HepG2 (cell line): ENCODE data around the gene COL13A1. TPM values are rescaled to one million over a fixed set of nuclear protein-coding genes. Genes with fewer than 3 reads are reported as not detected.

Source experiments
- ATAC-seq: fragments of 200-7000 bp; cut with Tn5 transposase; 3 replicates; pipeline ENCODE4 v1.9.1; 2020; ENCODE audit warnings: mild to moderate bottlenecking, moderate library complexity
- BruUV-seq: library from RNA; stranded (reverse); fragments of 400-500 nt; replicated peaks from 2 replicates; lab custom pipeline; 2021; lab: Mats Ljungman, UMichigan
- CTCF ChIA-PET: fragments of 300-600 bp; formaldehyde crosslinking; extraction: SDS; loops from one replicate; lab custom pipeline; 2021; ENCODE audit warnings: low total read pairs, inconsistent platforms, low intra/inter-chr PET ratio; lab: Yijun Ruan, JAX
- POLR2A ChIA-PET: fragments of 350-600 bp; sonication (Branson Sonifier 250); formaldehyde crosslinking; loops from one replicate; lab custom pipeline; 2020; ENCODE audit warnings: antibody characterized with exemption, inconsistent platforms; lab: Yijun Ruan, JAX
- DNase-seq: peaks from one replicate; pipeline ENCODE4 v3.0.0-alpha.2; 2015; ENCODE audit warnings: low spot score
- FAIRE-seq: peaks from 3 replicates; lab custom pipeline; 2011; peaks lifted over from hg19 to GRCh38; lab: Jason Lieb, UNC
- H2AFZ ChIP-seq: one replicate; pipeline ENCODE4 v1.6.1; 2011; ENCODE audit warnings: low read length, inconsistent platforms
- H3K27ac ChIP-seq: fragments of 300-600 bp; 3 replicates; pipeline ENCODE4 v1.8.0; 2011; ENCODE audit warnings: mixed run types, mild to moderate bottlenecking, mixed read lengths, low read length, inconsistent platforms; ENCODE audit not compliant: insufficient read depth; ENCODE audit errors: extremely low read length
- H3K27me3 ChIP-seq, 2 experiments: fragments of 200-600 bp in 1 of 2; 2 replicates in 1 of 2; 3 replicates in 1 of 2; pipeline versions ENCODE4 v1.6.0 to v1.8.0; 2011; ENCODE audit warnings: low read length in 2 of 2, mild to moderate bottlenecking in 2 of 2, moderate library complexity in 2 of 2, inconsistent platforms in 1 of 2; ENCODE audit not compliant: insufficient read depth in 2 of 2, control insufficient read depth in 1 of 2
- H3K36me3 ChIP-seq, 2 experiments: fragments of 200-600 bp in 1 of 2; replicated peaks in 1 of 2; 2 replicates in 1 of 2; 3 replicates in 1 of 2; pipeline versions ENCODE4 v1.5.1 to v1.8.0; 2011; ENCODE audit warnings: low read length in 2 of 2, inconsistent platforms in 1 of 2; ENCODE audit not compliant: insufficient read depth in 2 of 2, control insufficient read depth in 1 of 2
- H3K4me1 ChIP-seq: 2 replicates; pipeline ENCODE4 v1.5.1; 2012; ENCODE audit warnings: low read length, inconsistent platforms; ENCODE audit not compliant: insufficient read depth
- H3K4me2 ChIP-seq: 2 replicates; pipeline ENCODE4 v1.6.0; 2011; ENCODE audit warnings: low read depth, low read length, inconsistent platforms
- H3K4me3 ChIP-seq, 3 experiments: fragments of 200-600 bp in 1 of 3; sonication (generic), shearing (Covaris generic) in 1 of 3; replicated peaks in 1 of 3; 2 replicates each; pipeline ENCODE4 v1.5.1; 2011 to 2016; ENCODE audit warnings: low read length in 3 of 3, inconsistent platforms in 2 of 3, low read depth in 2 of 3, mild to moderate bottlenecking in 2 of 3, control low read depth in 1 of 3, mixed read lengths in 1 of 3; ENCODE audit not compliant: insufficient read depth in 1 of 3
- H3K79me2 ChIP-seq: one replicate; pipeline ENCODE4 v1.6.1; 2011; ENCODE audit warnings: low read length, inconsistent platforms; ENCODE audit not compliant: insufficient read depth
- H3K9ac ChIP-seq: 2 replicates; pipeline ENCODE4 v1.6.0; 2011; ENCODE audit warnings: mild to moderate bottlenecking, low read depth, low read length, inconsistent platforms; ENCODE audit not compliant: insufficient read depth
- H3K9me3 ChIP-seq: 2 replicates; pipeline ENCODE4 v1.5.1; 2012; ENCODE audit warnings: mild to moderate bottlenecking, low read length
- H4K20me1 ChIP-seq: 2 replicates; pipeline ENCODE4 v1.6.0; 2011; ENCODE audit warnings: inconsistent platforms, mild to moderate bottlenecking, low read length, moderate library complexity; ENCODE audit not compliant: insufficient read depth
- AHR ChIP-seq: IDR thresholded peaks from 2 replicates; pipeline ENCODE4 v1.6.1; 2018; ENCODE audit warnings: missing genetic modification reagents, missing compliant biosample characterization
- BRF2 ChIP-seq: sonication (generic); formaldehyde crosslinking; IDR thresholded peaks from 2 replicates; pipeline ENCODE4 v1.8.1; 2022; ENCODE audit warnings: mild to moderate bottlenecking, missing genetic modification reagents
- E2F1 ChIP-seq: sonication (generic); formaldehyde crosslinking; IDR thresholded peaks from 2 replicates; pipeline ENCODE4 v1.5.0; 2020; ENCODE audit warnings: missing genetic modification reagents
- ELF4 ChIP-seq: sonication (generic); formaldehyde crosslinking; IDR thresholded peaks from 2 replicates; pipeline ENCODE4 v1.5.0; 2020; ENCODE audit warnings: missing genetic modification reagents, mild to moderate bottlenecking, moderate library complexity, borderline replicate concordance
- ETV5 ChIP-seq: IDR thresholded peaks from 2 replicates; pipeline ENCODE4 v1.6.1; 2018; ENCODE audit warnings: missing biosample characterization, missing genetic modification reagents, inconsistent platforms, borderline replicate concordance
- FLYWCH1 ChIP-seq: sonication (generic); formaldehyde crosslinking; IDR thresholded peaks from 2 replicates; pipeline ENCODE4 v1.8.1; 2023; ENCODE audit warnings: mild to moderate bottlenecking, missing genetic modification reagents
- HOXA7 ChIP-seq: sonication (generic); formaldehyde crosslinking; IDR thresholded peaks from 2 replicates; pipeline ENCODE4 v1.8.1; 2022; ENCODE audit warnings: mild to moderate bottlenecking, missing genetic modification reagents, moderate library complexity
- IRF2 ChIP-seq: IDR thresholded peaks from 2 replicates; pipeline ENCODE4 v1.6.1; 2018; ENCODE audit warnings: missing genetic modification reagents, missing compliant biosample characterization
- KLF16 ChIP-seq, 2 experiments: sonication (generic) in 1 of 2; formaldehyde crosslinking in 1 of 2; IDR thresholded peaks; 2 replicates each; pipeline versions ENCODE4 v1.6.1 to v1.8.0; 2016 to 2023; ENCODE audit warnings: missing genetic modification reagents in 2 of 2, missing compliant biosample characterization in 1 of 2
- MIXL1 ChIP-seq: IDR thresholded peaks from 2 replicates; pipeline ENCODE4 v1.6.1; 2016
- PCBP1 ChIP-seq: fragments of 200-400 bp; formaldehyde crosslinking; IDR thresholded peaks from 2 replicates; pipeline ENCODE4 v1.6.1; 2017; ENCODE audit warnings: mild to moderate bottlenecking, low read depth, low read length, borderline replicate concordance
- PLSCR1 ChIP-seq: sonication (generic); formaldehyde crosslinking; IDR thresholded peaks from 2 replicates; pipeline ENCODE4 v1.5.0; 2020; ENCODE audit warnings: missing genetic modification reagents, mild to moderate bottlenecking, borderline replicate concordance
- SMYD3 ChIP-seq: sonication (generic); formaldehyde crosslinking; IDR thresholded peaks from 2 replicates; pipeline ENCODE4 v1.8.1; 2023; ENCODE audit warnings: mild to moderate bottlenecking, missing genetic modification reagents
- SNAI1 ChIP-seq: sonication (generic); formaldehyde crosslinking; IDR thresholded peaks from 2 replicates; pipeline ENCODE4 v1.5.0; 2020; ENCODE audit warnings: mild to moderate bottlenecking, missing genetic modification reagents, borderline replicate concordance
- ZBTB7A ChIP-seq: sonication (generic); formaldehyde crosslinking; IDR thresholded peaks from 2 replicates; pipeline ENCODE4 v1.8.0; 2022; ENCODE audit warnings: mild to moderate bottlenecking, missing genetic modification reagents
- ZNF234 ChIP-seq: sonication (generic); formaldehyde crosslinking; conservative IDR thresholded peaks from 2 replicates; pipeline ENCODE4 v1.5.1; 2020; ENCODE audit warnings: mild to moderate bottlenecking, missing genetic modification reagents
- ZNF292 ChIP-seq: sonication (generic); formaldehyde crosslinking; IDR thresholded peaks from 2 replicates; pipeline ENCODE4 v1.8.1; 2022; ENCODE audit warnings: mild to moderate bottlenecking, low read depth, missing genetic modification reagents, borderline replicate concordance
- ZNF550 ChIP-seq: sonication (generic); formaldehyde crosslinking; IDR thresholded peaks from 2 replicates; pipeline ENCODE4 v1.4.0; 2020; ENCODE audit warnings: mild to moderate bottlenecking, missing genetic modification reagents, borderline replicate concordance
- ZNF558 ChIP-seq: sonication (generic); formaldehyde crosslinking; IDR thresholded peaks from 2 replicates; pipeline ENCODE4 v1.9.0; 2022; ENCODE audit warnings: mild to moderate bottlenecking, missing genetic modification reagents, borderline replicate concordance
- ZNF564 ChIP-seq: sonication (generic); formaldehyde crosslinking; IDR thresholded peaks from 2 replicates; pipeline ENCODE4 v1.8.1; 2023; ENCODE audit warnings: mild to moderate bottlenecking, missing genetic modification reagents
- WGBS: methylation state at CpG from one replicate; pipeline ENCODE4 v1.1.6; 2017; ENCODE audit warnings: low lambda C conversion rate; 5-methylcytosine and 5-hydroxymethylcytosine counted together
- in situ Hi-C: cut with HindIII; loops from 2 replicates; pipeline ENCODE4 v1.10.0; 2017; ENCODE audit warnings: low pct_unique_long_range_greater_than_20kb; ENCODE audit not compliant: extremely low pct_ligation_motif_present
- intact Hi-C: fragments of 100-400 bp; cut with micrococcal nuclease; formaldehyde crosslinking; loops from one replicate; pipeline ENCODE4 v1.10.0; 2022; ENCODE audit not compliant: unreplicated experiment
- polyA plus RNA-seq, 8 experiments: library from polyadenylated mRNA; depleted of rRNA in 3 of 8; stranded (reverse) in 7 of 8; unstranded in 1 of 8; fragments of >200 nt; fragmentation: Illumina TruSeq in 4 of 8; extraction: Trizol in 4 of 8; gene quantifications; 2 replicates each; pipeline versions ENCODE4 v1.2.1 to v1.2.3, GENCODE V29; 2011 to 2016; ENCODE audit warnings: low read depth in 4 of 8, missing spikeins in 1 of 8, mixed read lengths in 1 of 8; ENCODE audit not compliant: insufficient read depth in 1 of 8
- total RNA-seq, 5 experiments: library from RNA; depleted of rRNA; stranded (reverse); fragments of >200 nt; fragmentation: Illumina TruSeq; extraction: Trizol; gene quantifications; 2 replicates each; pipeline ENCODE4 v1.2.3, GENCODE V29; 2016; ENCODE audit warnings: low read depth in 1 of 5
- TF ChIP-seq, protein P1 (sequence below): sonication (generic); formaldehyde crosslinking; IDR thresholded peaks from 2 replicates; pipeline ENCODE4 v1.8.0; 2022; ENCODE audit warnings: missing genetic modification reagents, low read depth, mild to moderate bottlenecking, borderline replicate concordance

COL13A1 gene
- total and polyA plus RNA-seq, 2 of the 13 experiments (the other 11 are each of a cell fraction or from before 2014, with no cell fraction given): 0.07 TPM; not detected in 1

DNA sequence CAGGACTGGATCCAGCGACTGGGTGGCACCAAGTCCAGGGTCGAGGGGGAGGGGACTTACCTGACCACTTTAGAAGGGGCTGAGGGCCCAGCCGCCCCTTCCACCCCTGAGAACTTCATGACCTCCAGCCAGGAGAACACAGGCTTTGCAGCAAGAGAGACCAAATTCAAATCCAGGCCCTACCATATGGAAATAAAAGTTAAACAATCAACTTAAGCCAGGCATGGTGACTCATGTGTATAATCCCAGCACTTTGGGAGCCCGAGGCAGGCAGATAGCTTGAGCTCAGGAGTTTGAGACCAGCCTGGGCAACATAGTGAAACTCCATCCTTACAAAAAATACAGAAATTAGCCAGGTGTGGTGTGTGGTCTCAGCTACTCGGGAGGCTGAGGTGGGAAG, 61.9 kb downstream of the COL13A1 start (continued):
- TF ChIP-seq PLSCR1 (CRISPR knock-in tag) (no peak), ZNF234 (no peak), ZBTB7A (CRISPR knock-in tag) (no peak), SNAI1 (CRISPR knock-in tag) (no peak), MIXL1 (no peak)
- TF ChIP-seq, protein P1, sequence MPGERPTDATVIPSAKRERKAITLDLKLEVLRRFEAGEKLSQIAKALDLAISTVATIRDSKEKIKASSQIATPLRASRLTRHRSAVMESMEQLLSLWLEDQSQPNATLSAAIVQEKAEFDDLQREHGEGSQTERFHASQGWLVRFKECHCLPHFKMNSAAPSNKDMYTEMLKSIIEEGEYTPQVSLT: no peak

DNA sequence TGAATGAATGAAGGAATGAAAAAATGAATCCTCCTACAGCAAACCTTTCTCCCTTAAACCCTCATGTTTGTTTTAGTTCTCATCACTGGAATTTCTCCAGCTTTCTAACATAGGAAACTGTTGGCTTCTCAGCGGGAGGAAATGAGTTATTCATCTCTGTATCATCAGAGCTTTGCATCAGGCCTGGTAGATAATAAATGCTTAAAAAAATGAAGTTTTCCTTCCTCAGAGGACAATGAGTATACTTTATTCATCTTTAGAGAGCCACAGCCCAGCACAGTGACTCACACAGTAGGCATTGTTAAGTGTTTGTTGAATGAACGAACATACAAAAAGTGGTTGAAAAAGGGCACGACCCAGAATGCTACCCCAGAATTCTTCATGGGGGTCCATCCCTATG, 62.6 kb downstream of the COL13A1 start:
- no peaks in the 10 kb centered on the region for H4K20me1 ChIP-seq
- ATAC-seq (no peak), DNase-seq (no peak), FAIRE-seq (no peak)
- H3K27me3 ChIP-seq: peaks cover 0 to 49% of the 10 kb centered on the region in 2 experiments; a peak in 3 of 5 replicates
- no peak overlapping the region for H3K4me2 ChIP-seq
- no peaks in the 10 kb centered on the region for H3K9me3 ChIP-seq
- H3K4me1 ChIP-seq: no peaks in the 10 kb centered on the region
- no peak overlapping the region for H3K9ac ChIP-seq
- ChIA-PET POLR2A (no interaction called here), CTCF (no interaction called here)
- no peak overlapping the region for H2AFZ ChIP-seq
- no TSS peak for BruUV-seq
- H3K27ac ChIP-seq: no peak overlapping the region
- H3K79me2 ChIP-seq: no peaks in the 10 kb centered on the region
- no peak overlapping the region for H3K4me3 ChIP-seq
- in situ Hi-C loops: no loop called here
- intact Hi-C loops: no loop called here
- H3K36me3 ChIP-seq: no peaks in the 10 kb centered on the region
- 0% methylated on average over 3 of the region's 3 CpGs for WGBS
- no peak for TF ChIP-seq SMYD3
- no peak for TF ChIP-seq IRF2 (CRISPR knock-in tag)
- TF ChIP-seq ETV5 (CRISPR knock-in tag): no peak
- TF ChIP-seq ZNF550 (CRISPR knock-in tag): no peak
- TF ChIP-seq ZNF292: no peak
- TF ChIP-seq AHR (CRISPR knock-in tag): no peak
- TF ChIP-seq FLYWCH1: no peak
- TF ChIP-seq HOXA7 (CRISPR knock-in tag): no peak
- no peak for TF ChIP-seq BRF2
- TF ChIP-seq ZNF564: no peak
- TF ChIP-seq E2F1 (CRISPR knock-in tag): no peak
- no peak for TF ChIP-seq PCBP1
- no peak for TF ChIP-seq KLF16 (CRISPR knock-in tag; IDR thresholded peaks at IDR 0.05)
- no peak for TF ChIP-seq ZNF558 (CRISPR knock-in tag)
- TF ChIP-seq ELF4 (CRISPR knock-in tag): no peak
